SU-DHL-6 (cell line): ENCODE data around the gene FOXI3.

Experiments
- H2AFZ ChIP-seq: fragments of 200-600 bp; sonication (generic); 2 replicates; pipeline ENCODE4 v1.6.1; 2014; ENCODE audit warnings: low read depth, mild to moderate bottlenecking, moderate library complexity, mixed read lengths, antibody characterized with exemption, low read length; ENCODE audit not compliant: severe bottlenecking
- H3F3A ChIP-seq: fragments of 200-600 bp; shearing (Covaris generic); 2 replicates; pipeline ENCODE4 v1.6.0; 2016; ENCODE audit warnings: antibody characterized with exemption, mild to moderate bottlenecking; ENCODE audit not compliant: insufficient read depth
- H3K27ac ChIP-seq: fragments of 200-600 bp; sonication (generic); 2 replicates; pipeline ENCODE4 v1.5.1; 2016; ENCODE audit warnings: low read depth, mild to moderate bottlenecking, low read length, moderate library complexity, mixed read lengths
- H3K27me3 ChIP-seq: fragments of 200-600 bp; sonication (generic), shearing (Covaris generic); 2 replicates; pipeline ENCODE4 v1.6.0; 2014; ENCODE audit warnings: mild to moderate bottlenecking, low read length
- H3K36me3 ChIP-seq: fragments of 200-600 bp; sonication (generic); 2 replicates; pipeline ENCODE4 v1.6.1; 2014; ENCODE audit warnings: mild to moderate bottlenecking, low read length, mixed read lengths
- H3K4me2 ChIP-seq: fragments of 300-600, 200-600 bp; shearing (Covaris generic), sonication (generic); 2 replicates; pipeline ENCODE4 v1.6.0; 2014; ENCODE audit warnings: low read length, low read depth, mild to moderate bottlenecking; ENCODE audit not compliant: poor library complexity, severe bottlenecking
- H3K4me3 ChIP-seq: fragments of 200-600 bp; sonication (generic); 2 replicates; pipeline ENCODE4 v1.5.1; 2014; ENCODE audit warnings: antibody characterized with exemption, low read length, mild to moderate bottlenecking, mixed read lengths; ENCODE audit not compliant: insufficient read depth, poor library complexity, severe bottlenecking
- H3K79me2 ChIP-seq: fragments of 200-600 bp; sonication (generic); 2 replicates; pipeline ENCODE4 v1.6.1; 2014; ENCODE audit warnings: mild to moderate bottlenecking, low read length, moderate library complexity; ENCODE audit not compliant: insufficient read depth
- H3K9ac ChIP-seq: fragments of 200-600 bp; sonication (generic); 2 replicates; pipeline ENCODE4 v1.7.0; 2014; ENCODE audit warnings: mild to moderate bottlenecking, low read length
- H3K9me2 ChIP-seq: fragments of 200-600 bp; sonication (generic); replicated peaks from 2 replicates; pipeline ENCODE4 v1.6.1; 2014; ENCODE audit warnings: low read length; ENCODE audit not compliant: insufficient read depth
- H3K9me3 ChIP-seq: fragments of 200-600 bp; sonication (generic); 2 replicates; pipeline ENCODE4 v1.6.1; 2014; ENCODE audit warnings: low read length, mixed read lengths; ENCODE audit not compliant: insufficient read depth
- H4K20me1 ChIP-seq: fragments of 200-600 bp; sonication (generic); 2 replicates; pipeline ENCODE4 v1.6.1; 2014; ENCODE audit warnings: low read depth, mild to moderate bottlenecking, antibody characterized with exemption, low read length, moderate library complexity, mixed read lengths
- CTCF ChIP-seq: fragments of 200-600 bp; sonication (generic); IDR thresholded peaks from one replicate; pipeline ENCODE4 v1.5.1; 2017; ENCODE audit warnings: antibody characterized with exemption, mild to moderate bottlenecking, low read length, moderate library complexity; ENCODE audit not compliant: insufficient read depth, poor library complexity, severe bottlenecking
- EZH2phosphoT487 ChIP-seq: fragments of 200-600 bp; sonication (generic), shearing (Covaris generic); conservative IDR thresholded peaks from 2 replicates; pipeline ENCODE4 v1.6.1; 2018; ENCODE audit warnings: mild to moderate bottlenecking, antibody characterized with exemption, low read length, moderate library complexity, mixed read lengths

Gene FOXI3

GRCh38 chr2:88481691-88482336 lies 29.3 kb upstream of the FOXI3 start:
- Histone ChIP-seq H3K27me3 (no peaks in the 10 kb centered on the region), H3K9me2 (no peaks in the 10 kb centered on the region), H3K27ac (no peak overlapping the region), H3K79me2 (no peaks in the 10 kb centered on the region), H3K9ac (no peak overlapping the region), H3K4me3 (no peak overlapping the region), H3K9me3 (no peaks in the 10 kb centered on the region), H3K4me2 (no peak overlapping the region), H2AFZ (no peak overlapping the region), H4K20me1 (no peaks in the 10 kb centered on the region), H3F3A (no peaks in the 10 kb centered on the region), H3K36me3 (no peaks in the 10 kb centered on the region)
- TF ChIP-seq CTCF (no peak), EZH2phosphoT487 (no peak)

GRCh38 chr2:88472811-88473210 lies 20.3 kb upstream of the FOXI3 start:
- no peaks in the 10 kb centered on the region for H3K79me2 ChIP-seq
- TF ChIP-seq EZH2phosphoT487 (no peak), CTCF (no peak)
- no peak overlapping the region for H2AFZ ChIP-seq
- no peaks in the 10 kb centered on the region for H3K9me2 ChIP-seq
- H3K9me3 ChIP-seq: no peaks in the 10 kb centered on the region
- H4K20me1 ChIP-seq: no peaks in the 10 kb centered on the region
- no peaks in the 10 kb centered on the region for H3K36me3 ChIP-seq
- no peaks in the 10 kb centered on the region for H3K27me3 ChIP-seq
- H3K4me2 ChIP-seq: no peak overlapping the region
- H3K27ac ChIP-seq: no peak overlapping the region
- no peak overlapping the region for H3K4me3 ChIP-seq
- H3K9ac ChIP-seq: no peak overlapping the region
- H3F3A ChIP-seq: no peaks in the 10 kb centered on the region

- Histone ChIP-seq H3K27ac (no peak overlapping the region), H3K27me3 (no peaks in the 10 kb centered on the region), H3F3A (no peaks in the 10 kb centered on the region)
Observed at GRCh38 chr2:88471083-88471942, 18.8 kb upstream of the FOXI3 start.

More at GRCh38 chr2:88471083-88471942, 18.8 kb upstream of the FOXI3 start:
- no peaks in the 10 kb centered on the region for H3K79me2 ChIP-seq
- H3K9me2 ChIP-seq: no peaks in the 10 kb centered on the region
- no peak overlapping the region for H2AFZ ChIP-seq
- no peaks in the 10 kb centered on the region for H3K36me3 ChIP-seq
- no peaks in the 10 kb centered on the region for H3K9me3 ChIP-seq
- no peak overlapping the region for H3K9ac ChIP-seq
- no peak overlapping the region for H3K4me2 ChIP-seq
- H3K4me3 ChIP-seq: no peak overlapping the region
- H4K20me1 ChIP-seq: no peaks in the 10 kb centered on the region
- TF ChIP-seq EZH2phosphoT487: no peak
- TF ChIP-seq CTCF: no peak
